Lower leg skin (tissue), 4 donors: ENCODE results near the gene PTPRCAP. TPM values are rescaled to one million over a fixed set of nuclear protein-coding genes. Genes with fewer than 3 reads are reported as not detected.
A peak's percentile ranks its signal among the peaks of the same experiment; 100 is the strongest.
"Not testable (repeated sequence)": the region's sequence is repeated elsewhere in the genome, so short reads cannot be mapped to it uniquely, and the experiment has no call there.

Experiments used
- DNase-seq, 2 donors: peaks; one replicate each; pipeline ENCODE4 v3.0.0-alpha.2; 2019; ENCODE audit warnings: low spot score in 2 of 2
- H3K4me3 ChIP-seq: fragments of 200-600 bp; sonication (generic); 2 replicates; pipeline ENCODE4 v1.5.1; 2017; ENCODE audit warnings: mild to moderate bottlenecking, low read depth; ENCODE audit not compliant: poor library complexity, severe bottlenecking
- POLR2A ChIP-seq, 2 donors: fragments of 450-650 bp; IDR thresholded peaks; one replicate each; pipeline ENCODE4 v1.6.1; 2016 to 2017; ENCODE audit warnings: antibody characterized with exemption in 2 of 2, mild to moderate bottlenecking in 1 of 2, moderate library complexity in 1 of 2
- WGBS, 2 donors: methylation state at CpG; one replicate each; pipeline ENCODE4 v1.1.5; 2018; 5-methylcytosine and 5-hydroxymethylcytosine counted together
- intact Hi-C: fragments of 100-400 bp; cut with DNase I; formaldehyde crosslinking; loops from one replicate; pipeline ENCODE4 v1.15.0; 2023; ENCODE audit warnings: low total_unique reads
- total RNA-seq, 4 donors: library from RNA; depleted of rRNA; stranded (reverse); fragments of >200 nt; gene quantifications; one replicate each; pipeline ENCODE4 v1.1.0, GENCODE V29; 2016
- TF ChIP-seq, protein P1 (sequence below), 3 donors: fragments of 450-650 bp; IDR thresholded peaks; one replicate each; pipeline ENCODE4 v1.5.1; 2016; ENCODE audit warnings: antibody characterized with exemption in 3 of 3, mild to moderate bottlenecking in 3 of 3, moderate library complexity in 2 of 3

Gene PTPRCAP
- total RNA-seq, 4 donors from 2014 or later: 1.6 to 2.9 (median 2.1) TPM

DNA sequence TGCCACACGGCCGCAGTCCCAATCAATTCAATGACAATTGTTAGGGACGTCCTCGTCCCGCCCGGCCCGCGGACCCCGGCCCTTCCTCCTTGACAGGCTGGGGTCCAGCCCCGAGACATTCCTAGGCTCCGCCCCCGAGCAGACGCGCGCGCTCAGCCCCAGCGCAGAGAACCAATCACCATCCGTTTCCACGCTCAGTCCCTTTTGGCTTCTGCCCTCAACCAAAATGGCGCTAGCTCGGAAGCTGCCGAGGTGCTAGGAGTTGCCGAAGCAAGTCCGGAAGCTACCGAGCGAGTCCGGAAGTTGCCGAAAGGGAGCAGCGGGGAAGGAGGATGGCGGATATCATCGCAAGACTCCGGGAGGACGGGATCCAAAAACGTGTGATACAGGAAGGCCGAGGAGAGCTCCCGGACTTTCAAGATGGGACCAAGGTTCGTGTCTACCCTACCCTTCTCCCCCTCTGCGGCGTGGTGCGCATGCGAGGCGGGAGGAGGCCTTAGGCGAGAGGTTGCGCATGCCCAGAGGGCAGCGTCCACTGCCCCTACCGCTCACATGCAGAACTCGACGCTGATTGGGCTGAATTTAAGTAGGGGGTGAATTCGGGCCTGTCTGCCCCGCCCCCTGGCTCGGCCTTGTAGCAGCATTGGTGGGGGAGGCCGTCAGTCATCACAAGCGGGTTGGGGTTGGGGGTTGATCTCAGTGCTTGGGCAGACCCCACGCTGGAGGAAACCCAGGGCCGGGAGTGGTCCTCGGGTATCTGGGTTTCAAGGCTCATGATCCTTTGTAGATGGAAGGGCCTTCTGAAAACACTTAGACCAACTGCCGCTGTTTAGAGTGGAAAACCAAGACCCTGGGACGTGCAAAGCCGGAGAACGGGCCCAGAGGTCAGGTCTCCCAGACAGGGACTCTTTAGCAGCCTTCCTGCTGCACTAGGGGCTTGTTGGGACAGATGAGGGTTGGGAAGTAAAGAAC, 45.6 kb upstream of the PTPRCAP start, which contains the start of gene AIP:
Gene AIP, plus strand, starts transcription at position 200 of the 972 bp plus-strand sequence. Its CDS starts 133 bp downstream, at position 333.
- TF ChIP-seq POLR2A (IDR thresholded peaks at IDR 0.05): peak in 1 of 2 donors; percentile 6
- TF ChIP-seq, protein P1, sequence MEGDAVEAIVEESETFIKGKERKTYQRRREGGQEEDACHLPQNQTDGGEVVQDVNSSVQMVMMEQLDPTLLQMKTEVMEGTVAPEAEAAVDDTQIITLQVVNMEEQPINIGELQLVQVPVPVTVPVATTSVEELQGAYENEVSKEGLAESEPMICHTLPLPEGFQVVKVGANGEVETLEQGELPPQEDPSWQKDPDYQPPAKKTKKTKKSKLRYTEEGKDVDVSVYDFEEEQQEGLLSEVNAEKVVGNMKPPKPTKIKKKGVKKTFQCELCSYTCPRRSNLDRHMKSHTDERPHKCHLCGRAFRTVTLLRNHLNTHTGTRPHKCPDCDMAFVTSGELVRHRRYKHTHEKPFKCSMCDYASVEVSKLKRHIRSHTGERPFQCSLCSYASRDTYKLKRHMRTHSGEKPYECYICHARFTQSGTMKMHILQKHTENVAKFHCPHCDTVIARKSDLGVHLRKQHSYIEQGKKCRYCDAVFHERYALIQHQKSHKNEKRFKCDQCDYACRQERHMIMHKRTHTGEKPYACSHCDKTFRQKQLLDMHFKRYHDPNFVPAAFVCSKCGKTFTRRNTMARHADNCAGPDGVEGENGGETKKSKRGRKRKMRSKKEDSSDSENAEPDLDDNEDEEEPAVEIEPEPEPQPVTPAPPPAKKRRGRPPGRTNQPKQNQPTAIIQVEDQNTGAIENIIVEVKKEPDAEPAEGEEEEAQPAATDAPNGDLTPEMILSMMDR (IDR thresholded peaks at IDR 0.05): no peak
- intact Hi-C loops: no loop called here
- DNase-seq: peak; percentile 98 to 99
- 10 to 12% methylated on average over 46 to 59 of the region's 60 CpGs for WGBS, 2 donors
- peak within 1 kb of the TSS; percentile 26 for H3K4me3 ChIP-seq

DNA sequence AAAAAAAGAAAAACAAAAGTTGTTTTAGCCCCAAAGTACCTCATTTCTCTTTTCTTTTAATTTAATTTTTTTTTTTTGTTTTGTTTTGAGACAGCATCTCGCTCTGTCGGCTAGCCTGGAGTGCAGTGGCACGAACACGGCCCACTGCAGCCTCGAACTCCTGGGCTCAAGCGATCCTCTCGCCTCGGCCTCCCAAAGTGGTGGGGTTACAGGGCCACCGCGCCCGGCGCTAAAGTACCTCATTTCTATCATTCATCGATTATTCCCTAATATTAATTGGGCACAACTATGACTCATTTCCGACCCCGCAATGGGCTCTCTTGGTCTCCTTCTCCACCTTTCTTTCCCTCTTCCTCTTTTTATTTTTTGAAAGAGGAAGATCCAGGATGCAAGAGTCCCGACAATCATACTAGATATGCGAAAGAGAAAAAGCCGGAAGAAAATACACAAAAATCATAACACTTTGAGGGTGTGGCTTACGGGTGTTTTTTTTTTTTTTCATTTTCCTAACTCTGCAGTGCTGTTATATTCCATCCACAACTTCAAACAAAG, 44.9 kb upstream of the PTPRCAP start:
- TF ChIP-seq, protein P1 (IDR thresholded peaks at IDR 0.05): no peak
- TF ChIP-seq POLR2A (IDR thresholded peaks at IDR 0.05): no peak
- WGBS, 2 donors: 31 to 45% methylated on average over 19 of the region's 19 CpGs
- intact Hi-C loops: no loop called here
- no peak overlapping the region for H3K4me3 ChIP-seq
- no peak for DNase-seq

DNA sequence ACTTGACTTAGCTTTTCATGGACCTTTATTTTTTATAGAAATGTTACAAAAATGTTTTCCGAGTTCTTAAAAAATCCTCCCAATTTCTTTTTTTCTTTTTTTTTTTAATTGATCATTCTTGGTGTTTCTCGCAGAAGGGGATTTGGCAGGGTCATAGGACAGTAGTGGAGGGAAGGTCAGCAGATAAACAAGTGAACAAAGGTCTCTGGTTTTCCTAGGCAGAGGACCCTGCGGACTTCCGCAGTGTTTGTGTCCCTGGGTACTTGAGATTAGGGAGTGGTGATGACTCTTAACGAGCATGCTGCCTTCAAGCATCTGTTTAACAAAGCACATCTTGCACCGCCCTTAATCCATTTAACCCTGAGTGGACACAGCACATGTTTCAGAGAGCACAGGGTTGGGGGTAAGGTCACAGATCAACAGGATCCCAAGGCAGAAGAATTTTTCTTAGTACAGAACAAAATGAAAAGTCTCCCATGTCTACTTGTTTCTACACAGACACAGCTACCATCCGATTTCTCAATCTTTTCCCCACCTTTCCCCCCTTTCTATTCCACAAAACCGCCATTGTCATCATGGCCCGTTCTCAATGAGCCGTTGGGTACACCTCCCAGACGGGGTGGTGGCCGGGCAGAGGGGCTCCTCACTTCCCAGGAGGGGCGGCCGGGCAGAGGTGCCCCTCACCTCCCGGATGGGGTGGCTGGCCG, 40.0 kb upstream of the PTPRCAP start:
- H3K4me3 ChIP-seq, DNase-seq, intact Hi-C loops: not testable (repeated sequence)
- 76 to 78% methylated on average over 15 of the region's 16 CpGs for WGBS, 2 donors

DNA sequence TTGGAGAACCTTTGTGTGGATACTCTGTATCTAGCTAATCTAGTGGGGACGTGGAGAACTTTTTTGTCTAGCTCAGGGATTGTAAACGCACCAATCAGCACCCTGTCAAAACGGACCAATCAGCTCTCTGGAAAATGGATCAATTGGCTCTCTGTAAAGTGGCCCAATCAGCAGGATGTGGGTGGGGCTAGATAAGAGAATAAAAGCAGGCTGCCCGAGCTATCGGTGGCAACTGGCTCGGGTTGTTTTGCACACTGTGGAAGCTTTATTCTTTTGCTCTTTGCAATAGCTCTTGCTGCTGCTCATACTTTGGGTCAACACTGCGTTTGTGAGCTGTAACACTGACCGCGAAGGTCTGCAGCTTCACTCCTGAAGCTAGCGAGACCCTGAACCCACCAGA, 39.2 kb upstream of the PTPRCAP start:
- intact Hi-C loops, H3K4me3 ChIP-seq: not testable (repeated sequence)

DNA sequence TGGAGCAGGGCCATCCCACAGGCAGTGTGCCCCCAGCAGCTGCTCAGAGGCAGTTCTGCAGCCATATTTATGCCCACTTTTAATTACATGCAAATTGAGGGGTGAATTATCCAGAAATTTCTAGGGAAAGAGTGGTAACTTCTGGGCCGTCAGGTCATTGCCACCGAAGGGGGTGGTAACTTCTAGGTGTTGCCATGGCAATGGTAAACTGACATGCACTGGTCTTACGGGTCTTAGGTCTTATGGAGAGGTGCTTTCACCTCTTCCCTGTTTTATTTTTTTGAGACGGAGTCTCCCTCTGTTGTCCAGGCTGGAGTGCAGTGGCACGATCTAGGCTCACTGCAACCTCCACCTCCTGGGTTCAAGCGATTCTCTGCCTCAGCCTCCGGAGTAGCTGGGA, 35.4 kb upstream of the PTPRCAP start:
- H3K4me3 ChIP-seq: no peak overlapping the region
- TF ChIP-seq POLR2A (IDR thresholded peaks at IDR 0.05): no peak
- TF ChIP-seq, protein P1 (IDR thresholded peaks at IDR 0.05): no peak
- intact Hi-C loops: no loop called here
- WGBS, 2 donors: 76 to 83% methylated on average over 7 of the region's 7 CpGs
- no peak for DNase-seq

More for the DNA sequence above, 39.2 kb upstream of the PTPRCAP start:
- not testable (repeated sequence) for DNase-seq
- WGBS, 2 donors: 82 to 88% methylated on average over 10 of the region's 10 CpGs

DNA sequence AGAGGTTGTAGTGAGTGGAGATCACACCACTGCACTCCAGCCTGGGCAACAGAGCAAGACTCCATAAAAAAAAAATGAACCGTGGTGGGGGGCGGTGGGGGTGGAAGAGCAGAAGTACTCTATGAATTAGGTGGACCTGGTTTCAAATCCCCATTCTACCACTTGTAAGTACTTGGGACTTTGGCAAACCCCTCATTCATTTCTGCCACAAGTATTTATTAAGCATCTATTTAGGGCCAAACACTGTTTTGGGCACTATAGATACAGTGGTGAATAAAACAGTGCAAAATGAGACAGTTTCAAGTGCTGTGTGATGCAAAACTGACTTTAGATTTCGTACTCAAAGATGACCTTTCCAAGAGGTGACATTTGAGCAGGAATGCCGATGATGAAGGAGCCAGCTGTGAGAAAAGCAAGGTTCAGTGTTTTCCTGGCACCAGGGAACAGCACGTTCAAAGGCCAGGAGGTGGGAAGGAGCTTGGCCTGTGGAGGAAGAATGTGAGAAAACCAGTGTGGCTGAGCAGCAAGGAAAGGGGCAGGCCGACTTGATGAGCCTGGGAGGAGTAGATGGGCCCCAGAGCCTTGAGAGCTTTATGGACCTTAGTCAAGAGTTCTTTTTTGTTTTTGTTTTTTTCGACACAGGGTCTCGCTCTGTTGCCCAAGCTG, 33.0 kb upstream of the PTPRCAP start:
- 80 to 88% methylated on average over 8 of the region's 8 CpGs for WGBS, 2 donors
- DNase-seq: no peak
- intact Hi-C loops: no loop called here
- no peak for TF ChIP-seq POLR2A (IDR thresholded peaks at IDR 0.05)
- TF ChIP-seq, protein P1 (IDR thresholded peaks at IDR 0.05): no peak
- H3K4me3 ChIP-seq: no peak overlapping the region
